ENCODE data around the gene ATP13A3. TPM values are rescaled to one million over a fixed set of nuclear protein-coding genes. Genes with fewer than 3 reads are reported as not detected.

ATP13A3 gene
- total and polyA plus RNA-seq, 2 donors (not counting 1 experiment from before 2014, with no cell fraction given): 6.1 to 61.1 TPM

DNA sequence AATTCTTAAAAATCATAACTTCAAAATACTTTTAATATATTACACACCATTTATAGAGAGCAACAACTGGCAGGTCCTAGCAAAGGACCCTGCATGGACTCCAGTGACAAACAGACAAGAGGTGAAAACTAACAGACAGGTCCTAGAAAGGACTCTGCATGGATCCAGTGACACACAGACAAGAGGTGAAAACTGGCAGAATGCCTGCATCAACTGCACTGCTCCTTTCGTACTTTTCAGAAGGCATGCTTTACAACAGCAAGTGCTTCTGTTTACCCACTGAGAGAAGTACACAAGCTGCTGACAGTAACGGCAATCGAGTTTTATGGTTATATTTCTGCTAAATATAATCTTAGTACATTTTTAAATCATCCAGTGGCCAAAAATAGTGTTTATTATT lies 63.5 kb downstream of the ATP13A3 start:
- Histone ChIP-seq H3K4me1 (ENCODE audit: control insufficient read depth in 2 of 2, insufficient read depth in 2 of 2, low read length in 2 of 2) (no peaks in the 10 kb centered on the region), H3K4me3 (ENCODE audit: control extremely low read depth in 1 of 5, extremely low read depth in 1 of 5, insufficient read depth in 1 of 5, low read depth in 2 of 5, low read length in 4 of 5) (no peak overlapping the region), H3K79me2 (ENCODE audit: control insufficient read depth, insufficient read depth, low read length) (no peaks in the 10 kb centered on the region), H3K27ac (ENCODE audit: low read length in 2 of 2) (no peak overlapping the region), H3K9ac (ENCODE audit: low read length) (no peak overlapping the region), H2AFZ (ENCODE audit: insufficient read depth, low read depth, low read length, poor library complexity, severe bottlenecking) (no peak overlapping the region), H3K36me3 (replicated peaks in 1 of 2; ENCODE audit: control extremely low read depth in 1 of 2, control insufficient read depth in 1 of 2, extremely low read depth in 1 of 2, insufficient read depth in 2 of 2, low read length in 1 of 2) (peaks cover 10 to 23% of the 10 kb centered on the region in 2 experiments), H3K9me3 (ENCODE audit: control extremely low read depth in 1 of 3, control insufficient read depth in 2 of 3, insufficient read depth in 1 of 3, low read length in 2 of 3) (no peaks in the 10 kb centered on the region), H3K4me2 (replicated peaks; ENCODE audit: low read depth, low read length, poor library complexity, severe bottlenecking) (no peak overlapping the region), H4K20me1 (ENCODE audit: control insufficient read depth, insufficient read depth, low read length, poor library complexity, severe bottlenecking) (no peaks in the 10 kb centered on the region), H3K27me3 (replicated peaks in 1 of 4; ENCODE audit: control extremely low read depth in 1 of 4, control insufficient read depth in 3 of 4, insufficient read depth in 4 of 4, low read length in 3 of 4) (no peaks in the 10 kb centered on the region)
- no peak for ATAC-seq (ENCODE audit: low read depth)
- H3K9me3 Mint-ChIP-seq (ENCODE audit: insufficient read depth): no peaks in the 10 kb centered on the region
- H3K4me3 Mint-ChIP-seq: no peak overlapping the region
- no peaks in the 10 kb centered on the region for H3K27me3 Mint-ChIP-seq
- ChIA-PET POLR2A (no interaction called here), CTCF (no interaction called here)
- TF ChIP-seq, protein P1, sequence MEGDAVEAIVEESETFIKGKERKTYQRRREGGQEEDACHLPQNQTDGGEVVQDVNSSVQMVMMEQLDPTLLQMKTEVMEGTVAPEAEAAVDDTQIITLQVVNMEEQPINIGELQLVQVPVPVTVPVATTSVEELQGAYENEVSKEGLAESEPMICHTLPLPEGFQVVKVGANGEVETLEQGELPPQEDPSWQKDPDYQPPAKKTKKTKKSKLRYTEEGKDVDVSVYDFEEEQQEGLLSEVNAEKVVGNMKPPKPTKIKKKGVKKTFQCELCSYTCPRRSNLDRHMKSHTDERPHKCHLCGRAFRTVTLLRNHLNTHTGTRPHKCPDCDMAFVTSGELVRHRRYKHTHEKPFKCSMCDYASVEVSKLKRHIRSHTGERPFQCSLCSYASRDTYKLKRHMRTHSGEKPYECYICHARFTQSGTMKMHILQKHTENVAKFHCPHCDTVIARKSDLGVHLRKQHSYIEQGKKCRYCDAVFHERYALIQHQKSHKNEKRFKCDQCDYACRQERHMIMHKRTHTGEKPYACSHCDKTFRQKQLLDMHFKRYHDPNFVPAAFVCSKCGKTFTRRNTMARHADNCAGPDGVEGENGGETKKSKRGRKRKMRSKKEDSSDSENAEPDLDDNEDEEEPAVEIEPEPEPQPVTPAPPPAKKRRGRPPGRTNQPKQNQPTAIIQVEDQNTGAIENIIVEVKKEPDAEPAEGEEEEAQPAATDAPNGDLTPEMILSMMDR (IDR thresholded peaks at IDR 0.05): no peak
- TF ChIP-seq EZH2 (IDR thresholded peaks at IDR 0.05; ENCODE audit: borderline replicate concordance, insufficient read depth, low read depth, low read length, poor library complexity, severe bottlenecking): no peak
- intact Hi-C loops (cut with micrococcal nuclease): no loop called here
- H3K4me1 Mint-ChIP-seq: no peaks in the 10 kb centered on the region
- DNase-seq: no peak
- no peak overlapping the region for H3K27ac Mint-ChIP-seq
- no CpG with 5 or more reads among the region's 3 CpGs for WGBS (ENCODE audit: insufficient coverage)

DNA sequence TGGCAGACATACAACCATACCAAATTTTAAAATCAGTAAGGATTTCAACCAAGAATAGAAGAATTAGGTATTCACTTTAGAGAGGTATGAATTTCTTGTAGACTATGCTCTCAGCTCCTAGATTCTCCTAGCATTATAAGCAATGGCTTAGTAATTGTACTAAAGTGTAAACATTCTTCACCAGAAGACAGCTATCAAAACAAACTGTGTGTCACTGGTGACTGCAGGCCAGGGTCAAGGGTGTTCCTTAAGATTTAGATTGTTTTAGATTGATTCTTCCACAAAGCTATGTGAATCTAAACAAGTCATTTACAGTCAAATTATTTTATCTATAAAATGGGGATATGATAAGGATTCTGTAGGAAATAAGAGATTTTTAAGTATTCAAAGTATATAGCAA lies 64.6 kb downstream of the ATP13A3 start:
- no peak for TF ChIP-seq EZH2 (IDR thresholded peaks at IDR 0.05; ENCODE audit: borderline replicate concordance, insufficient read depth, low read depth, low read length, poor library complexity, severe bottlenecking)
- TF ChIP-seq, protein P1 (IDR thresholded peaks at IDR 0.05): no peak
- H3K79me2 ChIP-seq (ENCODE audit: control insufficient read depth, insufficient read depth, low read length): no peaks in the 10 kb centered on the region
- no peaks in the 10 kb centered on the region for H3K4me1 Mint-ChIP-seq
- no peaks in the 10 kb centered on the region for H4K20me1 ChIP-seq (ENCODE audit: control insufficient read depth, insufficient read depth, low read length, poor library complexity, severe bottlenecking)
- ATAC-seq (ENCODE audit: low read depth) (no peak), DNase-seq (no peak)
- H3K27ac ChIP-seq (ENCODE audit: low read length in 2 of 2): no peak overlapping the region
- H2AFZ ChIP-seq (ENCODE audit: insufficient read depth, low read depth, low read length, poor library complexity, severe bottlenecking): no peak overlapping the region
- H3K9me3 Mint-ChIP-seq (ENCODE audit: insufficient read depth): no peaks in the 10 kb centered on the region
- peaks cover 8 to 21% of the 10 kb centered on the region in 2 experiments for H3K36me3 ChIP-seq (replicated peaks in 1 of 2; ENCODE audit: control extremely low read depth in 1 of 2, control insufficient read depth in 1 of 2, extremely low read depth in 1 of 2, insufficient read depth in 2 of 2, low read length in 1 of 2)
- no peaks in the 10 kb centered on the region for H3K27me3 Mint-ChIP-seq
- no peak overlapping the region for H3K27ac Mint-ChIP-seq
- H3K4me1 ChIP-seq (ENCODE audit: control insufficient read depth in 2 of 2, insufficient read depth in 2 of 2, low read length in 2 of 2): no peaks in the 10 kb centered on the region
- H3K4me3 Mint-ChIP-seq: no peak overlapping the region
- no peaks in the 10 kb centered on the region for H3K27me3 ChIP-seq (replicated peaks in 1 of 4; ENCODE audit: control extremely low read depth in 1 of 4, control insufficient read depth in 3 of 4, insufficient read depth in 4 of 4, low read length in 3 of 4)
- no peak overlapping the region for H3K9ac ChIP-seq (ENCODE audit: low read length)
- no peaks in the 10 kb centered on the region for H3K9me3 ChIP-seq (ENCODE audit: control extremely low read depth in 1 of 3, control insufficient read depth in 2 of 3, insufficient read depth in 1 of 3, low read length in 2 of 3)
- CTCF ChIA-PET: no interaction called here
- intact Hi-C loops (cut with micrococcal nuclease): no loop called here
- no peak overlapping the region for H3K4me2 ChIP-seq (replicated peaks; ENCODE audit: low read depth, low read length, poor library complexity, severe bottlenecking)
- POLR2A ChIA-PET: no interaction called here
- H3K4me3 ChIP-seq (ENCODE audit: control extremely low read depth in 1 of 5, extremely low read depth in 1 of 5, insufficient read depth in 1 of 5, low read depth in 2 of 5, low read length in 4 of 5): no peak overlapping the region

Data from B cell (primary cell).